Activated CD8-positive, alpha-beta memory T cell treated with anti-CD3 and anti-CD28 coated beads for 24 hours (primary cell): ENCODE results near the gene SPACA6.

Experiments used
- DNase-seq: peaks from one replicate; pipeline ENCODE4 v3.0.0-alpha.2; 2020

The SPACA6 gene

GRCh38 chr19:51689751-51690453 lies 3.2 kb upstream of the SPACA6 start:
- DNase-seq: no peak

DNA sequence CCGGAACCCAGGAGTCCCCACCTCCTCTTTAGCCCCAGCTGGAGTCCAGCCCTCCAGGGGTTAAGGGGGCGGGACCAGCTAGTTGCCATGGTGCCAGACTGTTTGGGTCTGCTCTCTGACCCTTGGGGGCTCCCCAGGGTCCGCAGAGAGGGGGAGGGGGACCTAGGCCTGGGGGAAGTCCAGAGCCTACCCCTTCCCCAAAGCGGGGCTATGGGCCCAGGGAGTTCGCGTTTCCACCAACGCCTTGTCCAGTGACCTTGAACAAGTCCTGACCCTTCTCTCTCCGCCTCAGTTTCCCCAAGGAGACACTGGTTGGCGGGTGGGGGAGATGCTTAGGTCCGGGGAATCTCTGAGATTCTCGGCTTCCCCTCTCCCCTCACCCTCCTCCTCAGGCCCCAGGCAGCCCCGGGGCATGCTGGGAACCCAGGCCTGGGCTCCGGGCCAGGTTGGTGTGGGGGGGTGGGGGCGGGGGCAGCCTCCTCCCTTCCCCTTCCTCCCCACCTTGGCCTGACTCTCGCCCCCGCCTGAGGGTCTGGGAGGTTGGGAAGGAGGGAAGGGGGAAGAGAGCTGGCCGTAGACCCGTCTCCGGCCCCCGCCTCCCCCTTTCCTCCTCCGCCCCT lies 2.6 kb upstream of the SPACA6 start:
- peak; percentile 80 for DNase-seq

- DNase-seq: no peak
Observed at GRCh38 chr19:51691074-51691583, 2.0 kb upstream of the SPACA6 start.

DNA sequence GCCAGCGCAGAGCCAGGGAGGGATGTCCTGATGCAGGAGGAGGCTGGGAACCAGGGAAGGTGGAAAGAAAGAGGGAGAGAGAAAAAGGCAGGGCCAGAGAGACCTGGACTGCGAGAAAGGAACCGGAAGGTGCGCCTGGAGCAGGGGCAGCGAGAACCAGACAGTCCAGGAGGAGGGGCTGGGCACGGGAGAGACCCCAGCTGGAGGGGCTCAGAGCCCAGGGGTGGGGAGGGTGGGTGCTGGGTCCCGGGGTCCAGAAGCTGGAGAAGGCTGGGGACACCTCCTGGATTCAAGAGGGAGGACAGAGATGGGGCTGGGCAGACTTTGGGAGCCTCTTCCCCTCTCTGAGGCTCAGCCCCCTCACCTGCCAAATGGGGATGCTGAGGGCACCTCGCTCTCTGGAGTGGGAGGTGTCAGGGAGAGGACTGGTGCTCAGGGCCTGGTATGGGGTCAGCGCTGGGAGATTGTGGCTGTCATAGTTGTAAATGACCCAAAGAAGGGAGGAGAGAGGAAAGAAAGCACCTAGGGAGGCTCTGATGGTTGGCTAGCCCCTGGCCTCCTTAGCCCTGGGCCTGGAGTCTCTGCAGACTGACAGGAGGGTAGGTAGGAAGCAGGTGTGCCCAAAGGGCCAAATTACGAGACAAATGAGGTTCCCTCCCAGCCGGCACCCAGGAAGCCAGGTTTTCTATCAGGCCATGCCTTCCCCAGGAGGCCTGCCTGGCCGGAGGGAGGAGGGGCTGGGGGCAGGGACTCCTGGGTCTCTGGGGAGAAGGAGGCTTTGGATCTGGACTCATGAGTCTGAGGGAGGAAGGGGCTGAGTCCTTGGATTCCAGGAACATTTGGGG lies 1.3 kb upstream of the SPACA6 start:
- DNase-seq: no peak

- no peak for DNase-seq
Observed at GRCh38 chr19:51692468-51692867, 662 bp upstream of the SPACA6 start.

- no peak for DNase-seq
Observed at GRCh38 chr19:51693819-51694218, 689 bp downstream of the SPACA6 start.

- no peak for DNase-seq
Observed at GRCh38 chr19:51694318-51695085, 1.4 kb downstream of the SPACA6 start.

GRCh38 chr19:51695088-51695487 lies 2.0 kb downstream of the SPACA6 start:
- no peak for DNase-seq

DNA sequence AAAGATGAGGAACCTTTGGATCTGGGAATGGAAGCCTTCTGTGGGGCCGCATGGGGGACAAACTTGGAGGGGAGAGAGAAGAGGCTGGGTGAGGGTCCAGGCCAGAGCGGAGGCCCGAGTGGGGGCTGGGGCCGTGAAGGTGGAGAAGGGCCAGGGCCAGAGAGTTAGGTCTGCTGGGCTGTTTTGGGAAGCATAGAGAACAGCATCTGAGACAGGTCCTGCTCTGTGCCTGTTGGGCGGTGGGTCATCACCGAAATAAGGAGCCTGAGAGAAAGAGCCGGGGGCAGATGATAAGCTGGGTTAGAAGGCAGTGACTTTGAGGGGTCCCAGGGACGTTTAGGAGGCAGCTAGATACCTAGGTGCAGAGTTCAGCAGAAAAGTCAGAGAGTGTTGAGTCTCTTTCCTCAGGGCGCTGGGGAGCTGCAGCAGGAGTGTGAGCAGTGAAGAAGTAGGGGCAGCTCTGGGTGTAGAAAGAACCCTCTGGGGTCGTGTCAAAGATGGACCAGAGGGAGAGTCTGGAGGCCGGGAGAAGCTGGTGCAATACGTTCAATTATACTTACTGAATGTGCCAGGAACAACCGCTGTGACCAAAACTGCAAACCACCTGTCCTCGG lies 2.7 kb downstream of the SPACA6 start:
- no peak for DNase-seq

DNA sequence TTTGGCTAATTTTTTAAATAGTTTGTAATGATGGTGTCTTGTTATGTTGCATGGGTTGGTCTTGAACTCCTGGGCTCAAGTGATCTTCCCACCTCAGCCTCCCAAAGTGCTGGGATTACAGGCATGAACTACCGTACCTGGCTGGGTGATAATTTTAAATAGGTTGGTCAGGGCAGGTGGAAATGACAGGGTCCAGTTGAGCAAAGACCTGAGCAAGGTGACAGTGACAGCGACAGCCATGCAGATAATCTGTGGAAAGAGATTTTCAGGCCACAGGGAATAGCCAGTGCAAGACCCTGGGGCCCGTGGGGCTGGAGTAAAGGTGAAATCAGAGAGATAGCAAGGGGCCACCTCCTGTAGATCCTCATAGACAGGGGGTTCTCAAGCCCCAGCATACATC lies 3.5 kb downstream of the SPACA6 start:
- no peak for DNase-seq

- DNase-seq: no peak
Observed at GRCh38 chr19:51697169-51697776, 4.1 kb downstream of the SPACA6 start.

DNA sequence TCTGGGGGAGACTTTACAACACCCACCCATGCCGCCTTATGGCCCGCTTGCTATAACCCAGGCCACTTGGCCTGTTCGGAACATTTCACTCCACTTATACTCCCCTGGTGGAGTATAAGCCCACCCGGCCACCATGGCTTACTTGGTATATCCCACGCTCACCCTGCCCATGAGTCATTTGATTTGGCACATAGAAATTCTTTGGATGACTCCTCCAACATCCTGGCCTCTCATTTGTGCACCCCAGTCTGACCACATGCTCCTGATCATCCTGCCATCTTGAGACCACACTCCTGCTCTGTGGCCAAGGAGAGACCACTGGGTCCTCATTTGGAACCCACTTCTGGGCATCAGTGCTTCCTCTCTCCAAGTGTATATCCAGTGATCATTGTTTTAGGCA lies 5.2 kb downstream of the SPACA6 start:
- DNase-seq: no peak

DNA sequence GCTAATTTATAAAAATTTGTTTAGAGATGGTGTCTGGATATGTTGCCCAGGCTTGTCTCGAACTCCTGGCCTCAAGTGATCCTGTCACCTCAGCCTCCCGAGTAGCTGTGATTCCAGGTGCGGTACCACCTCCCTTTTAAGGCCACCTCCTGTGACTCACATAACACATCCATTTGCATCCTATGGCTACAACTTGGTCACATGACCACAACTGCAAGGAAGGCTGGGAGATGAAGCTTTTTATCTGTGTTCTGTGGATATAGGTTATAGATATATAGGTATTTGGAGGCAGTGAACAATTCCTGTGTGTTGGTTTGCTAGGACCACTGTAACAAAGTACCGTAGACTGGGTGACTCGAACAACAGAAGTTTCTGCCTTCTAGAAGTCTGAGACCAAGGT lies 6.0 kb downstream of the SPACA6 start:
- DNase-seq: no peak

DNA sequence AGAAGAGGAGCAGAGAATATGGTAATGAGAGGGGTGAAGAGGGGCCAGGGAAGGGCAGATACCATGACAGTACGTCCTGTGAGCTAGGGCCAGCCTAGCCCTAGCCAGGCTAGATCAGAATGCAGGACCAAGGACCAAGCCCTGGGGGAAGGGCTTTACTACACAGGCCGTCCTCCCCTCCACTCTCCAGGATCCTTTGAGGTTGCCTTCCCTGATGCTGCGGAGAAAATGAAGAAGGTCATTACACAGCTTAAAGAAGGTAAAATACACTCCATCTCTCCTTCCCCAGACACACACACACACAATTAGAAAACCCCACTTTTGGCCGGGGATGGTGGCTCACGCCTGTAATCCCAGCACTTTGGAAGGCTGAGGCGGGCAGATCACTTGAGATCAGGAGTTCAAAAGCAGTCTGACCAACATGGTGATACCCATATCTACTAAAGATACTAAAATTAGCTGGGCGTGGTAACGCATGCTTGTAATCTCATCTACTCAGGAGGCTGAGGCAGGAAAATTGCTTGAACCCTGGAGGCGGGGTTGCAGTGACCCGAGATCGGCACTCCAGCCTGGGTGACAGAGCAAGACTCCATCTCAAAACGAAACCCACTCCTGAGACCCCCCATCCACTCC lies 8.5 kb downstream of the SPACA6 start:
- DNase-seq: no peak

- DNase-seq: peak; percentile 75
Observed at GRCh38 chr19:51702103-51702824, 9.1 kb downstream of the SPACA6 start.

DNA sequence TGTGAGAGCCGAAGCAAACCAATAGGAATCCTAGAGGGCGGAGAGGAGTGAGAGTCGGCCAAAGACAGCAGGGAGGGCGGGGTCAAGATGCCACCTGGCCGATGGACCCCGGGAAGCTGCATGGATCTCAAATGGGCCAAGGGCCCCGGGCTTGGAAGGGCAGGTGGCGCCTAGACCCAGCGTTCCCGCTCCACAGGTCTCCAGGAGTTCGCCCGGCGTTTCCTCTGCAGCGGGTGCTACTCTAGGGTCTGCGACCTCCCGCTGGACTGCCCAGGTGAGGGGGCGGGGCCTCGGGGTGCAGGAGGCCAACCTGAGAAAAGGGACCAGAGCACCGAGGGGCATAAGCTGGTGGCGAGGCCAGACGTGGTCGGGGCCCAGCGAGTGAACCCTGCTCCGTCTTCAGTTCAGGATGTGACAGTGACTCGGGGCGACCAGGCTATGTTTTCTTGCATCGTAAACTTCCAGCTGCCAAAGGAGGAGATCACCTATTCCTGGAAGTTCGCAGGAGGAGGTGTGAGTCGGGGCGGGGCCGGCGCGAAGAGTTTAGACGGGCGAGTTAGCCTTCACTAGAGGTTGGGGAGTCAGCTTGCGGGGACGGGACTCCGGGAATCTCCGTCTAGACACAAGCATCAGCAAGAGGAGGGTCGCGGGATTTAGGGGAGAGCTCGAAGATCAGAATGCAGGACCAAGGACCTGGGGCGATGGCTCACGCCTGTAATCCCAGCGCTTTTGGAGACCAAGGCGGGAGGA lies 9.9 kb downstream of the SPACA6 start:
- no peak for DNase-seq

- peak; percentile 99 for DNase-seq
Observed at GRCh38 chr19:51703575-51704515, 10.7 kb downstream of the SPACA6 start.

DNA sequence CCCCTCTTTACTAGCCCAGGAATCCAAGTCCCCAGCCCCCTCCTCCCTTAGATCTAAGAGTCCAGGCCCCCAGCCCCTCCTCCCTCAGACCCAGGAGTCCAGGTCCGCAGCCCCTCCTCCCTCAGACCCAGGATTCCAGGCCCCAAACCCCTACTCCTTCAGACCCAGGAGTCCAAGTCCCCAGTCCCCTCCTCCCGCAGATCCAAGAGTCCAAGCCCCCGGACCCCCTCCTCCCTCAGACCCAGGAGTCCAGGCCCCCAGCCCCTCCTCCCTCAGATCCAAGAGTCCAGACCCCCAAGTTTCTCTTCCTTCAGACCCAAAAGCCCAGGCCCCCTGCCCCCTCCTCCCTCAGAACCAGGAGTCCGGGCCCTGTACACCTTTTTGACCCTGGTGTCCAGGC lies 11.5 kb downstream of the SPACA6 start:
- no peak for DNase-seq

GRCh38 chr19:51706296-51706695 lies 13.2 kb downstream of the SPACA6 start:
- DNase-seq: no peak
